ENCODE data around the gene ANKEF1.

ANKEF1 gene

DNA sequence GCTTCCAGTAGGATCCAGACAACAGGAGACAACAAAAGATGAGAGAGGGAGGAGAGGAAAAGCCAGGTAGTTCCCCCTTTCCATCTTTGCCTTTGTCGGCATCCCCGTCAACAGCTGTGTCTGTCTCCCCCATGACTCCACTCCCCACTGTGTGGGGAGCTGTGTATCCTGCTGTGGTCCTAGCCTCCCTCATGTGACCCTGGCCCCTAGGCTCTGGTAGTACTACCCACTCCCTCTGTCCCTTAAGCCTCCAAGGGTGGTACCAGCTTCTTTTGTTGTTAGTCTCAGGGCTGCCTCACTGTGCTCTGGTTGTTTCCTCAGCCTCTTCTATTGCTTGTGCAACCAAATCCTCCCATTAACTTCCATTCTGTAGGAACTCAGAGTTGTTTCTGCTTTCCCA, 28.7 kb downstream of the ANKEF1 start:
- no peak overlapping the region for H3K4me3 ChIP-seq (ENCODE audit: low read depth, low read length, poor library complexity, severe bottlenecking)
- no peaks in the 10 kb centered on the region for H3K36me3 ChIP-seq (ENCODE audit: insufficient read depth, low read length)
- H3F3A ChIP-seq (ENCODE audit: insufficient read depth, low read length), result no peaks in the 10 kb centered on the region
- H3K4me1 ChIP-seq (ENCODE audit: insufficient read depth, low read length, severe bottlenecking), result peaks cover 4% of the 10 kb centered on the region
- no peaks in the 10 kb centered on the region for H3K27me3 ChIP-seq (ENCODE audit: insufficient read depth, low read length)
- TF ChIP-seq EZH2 (IDR thresholded peaks at IDR 0.05; ENCODE audit: borderline replicate concordance, low read length), result no peak
- TF ChIP-seq, protein P1, sequence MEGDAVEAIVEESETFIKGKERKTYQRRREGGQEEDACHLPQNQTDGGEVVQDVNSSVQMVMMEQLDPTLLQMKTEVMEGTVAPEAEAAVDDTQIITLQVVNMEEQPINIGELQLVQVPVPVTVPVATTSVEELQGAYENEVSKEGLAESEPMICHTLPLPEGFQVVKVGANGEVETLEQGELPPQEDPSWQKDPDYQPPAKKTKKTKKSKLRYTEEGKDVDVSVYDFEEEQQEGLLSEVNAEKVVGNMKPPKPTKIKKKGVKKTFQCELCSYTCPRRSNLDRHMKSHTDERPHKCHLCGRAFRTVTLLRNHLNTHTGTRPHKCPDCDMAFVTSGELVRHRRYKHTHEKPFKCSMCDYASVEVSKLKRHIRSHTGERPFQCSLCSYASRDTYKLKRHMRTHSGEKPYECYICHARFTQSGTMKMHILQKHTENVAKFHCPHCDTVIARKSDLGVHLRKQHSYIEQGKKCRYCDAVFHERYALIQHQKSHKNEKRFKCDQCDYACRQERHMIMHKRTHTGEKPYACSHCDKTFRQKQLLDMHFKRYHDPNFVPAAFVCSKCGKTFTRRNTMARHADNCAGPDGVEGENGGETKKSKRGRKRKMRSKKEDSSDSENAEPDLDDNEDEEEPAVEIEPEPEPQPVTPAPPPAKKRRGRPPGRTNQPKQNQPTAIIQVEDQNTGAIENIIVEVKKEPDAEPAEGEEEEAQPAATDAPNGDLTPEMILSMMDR (IDR thresholded peaks at IDR 0.05; ENCODE audit: low read length), result no peak
- no peaks in the 10 kb centered on the region for H3K79me2 ChIP-seq (ENCODE audit: insufficient read depth, low read length)
- H3K4me2 ChIP-seq (ENCODE audit: low read length), result no peak overlapping the region
- no peak overlapping the region for H2AFZ ChIP-seq (ENCODE audit: low read length)
- H3K9ac ChIP-seq (ENCODE audit: low read length), result no peak overlapping the region
- no peaks in the 10 kb centered on the region for H3K9me2 ChIP-seq (ENCODE audit: low read depth, low read length)
- H4K20me1 ChIP-seq (ENCODE audit: insufficient read depth, low read length), result no peaks in the 10 kb centered on the region
- no peak overlapping the region for H3K27ac ChIP-seq (ENCODE audit: low read depth, low read length, poor library complexity, severe bottlenecking)
- no peaks in the 10 kb centered on the region for H3K9me3 ChIP-seq (ENCODE audit: low read length)

DNA sequence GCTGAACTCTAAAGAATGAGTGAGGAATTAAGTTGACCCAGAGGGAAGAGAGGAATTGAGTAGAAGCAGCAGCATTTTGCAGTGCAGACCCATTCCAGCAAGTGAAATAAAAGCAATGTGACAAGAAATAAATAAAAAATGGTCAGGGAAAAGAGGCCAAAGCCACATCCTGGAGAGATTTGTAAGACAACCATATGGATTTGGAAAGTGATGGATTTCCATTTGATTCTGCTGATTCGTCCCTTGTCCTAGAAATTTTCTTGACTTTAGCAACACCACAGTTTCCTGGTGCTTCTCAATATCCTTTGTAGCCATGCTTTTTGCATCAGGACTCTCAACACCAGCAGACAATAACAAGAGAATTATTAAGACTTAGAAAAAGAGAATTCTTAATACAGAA, 29.8 kb downstream of the ANKEF1 start:
- H3K9me2 ChIP-seq (ENCODE audit: low read depth, low read length), result no peaks in the 10 kb centered on the region
- H3K4me2 ChIP-seq (ENCODE audit: low read length), result no peak overlapping the region
- no peaks in the 10 kb centered on the region for H3K36me3 ChIP-seq (ENCODE audit: insufficient read depth, low read length)
- no peak overlapping the region for H3K27ac ChIP-seq (ENCODE audit: low read depth, low read length, poor library complexity, severe bottlenecking)
- no peaks in the 10 kb centered on the region for H3K79me2 ChIP-seq (ENCODE audit: insufficient read depth, low read length)
- H3K9me3 ChIP-seq (ENCODE audit: low read length), result no peaks in the 10 kb centered on the region
- no peaks in the 10 kb centered on the region for H3K27me3 ChIP-seq (ENCODE audit: insufficient read depth, low read length)
- TF ChIP-seq, protein P1 (IDR thresholded peaks at IDR 0.05; ENCODE audit: low read length), result no peak
- TF ChIP-seq EZH2 (IDR thresholded peaks at IDR 0.05; ENCODE audit: borderline replicate concordance, low read length), result no peak
- peaks cover 4% of the 10 kb centered on the region for H3K4me1 ChIP-seq (ENCODE audit: insufficient read depth, low read length, severe bottlenecking)
- no peaks in the 10 kb centered on the region for H3F3A ChIP-seq (ENCODE audit: insufficient read depth, low read length)
- no peak overlapping the region for H3K9ac ChIP-seq (ENCODE audit: low read length)
- no peak overlapping the region for H3K4me3 ChIP-seq (ENCODE audit: low read depth, low read length, poor library complexity, severe bottlenecking)
- no peak overlapping the region for H2AFZ ChIP-seq (ENCODE audit: low read length)
- no peaks in the 10 kb centered on the region for H4K20me1 ChIP-seq (ENCODE audit: insufficient read depth, low read length)

DNA sequence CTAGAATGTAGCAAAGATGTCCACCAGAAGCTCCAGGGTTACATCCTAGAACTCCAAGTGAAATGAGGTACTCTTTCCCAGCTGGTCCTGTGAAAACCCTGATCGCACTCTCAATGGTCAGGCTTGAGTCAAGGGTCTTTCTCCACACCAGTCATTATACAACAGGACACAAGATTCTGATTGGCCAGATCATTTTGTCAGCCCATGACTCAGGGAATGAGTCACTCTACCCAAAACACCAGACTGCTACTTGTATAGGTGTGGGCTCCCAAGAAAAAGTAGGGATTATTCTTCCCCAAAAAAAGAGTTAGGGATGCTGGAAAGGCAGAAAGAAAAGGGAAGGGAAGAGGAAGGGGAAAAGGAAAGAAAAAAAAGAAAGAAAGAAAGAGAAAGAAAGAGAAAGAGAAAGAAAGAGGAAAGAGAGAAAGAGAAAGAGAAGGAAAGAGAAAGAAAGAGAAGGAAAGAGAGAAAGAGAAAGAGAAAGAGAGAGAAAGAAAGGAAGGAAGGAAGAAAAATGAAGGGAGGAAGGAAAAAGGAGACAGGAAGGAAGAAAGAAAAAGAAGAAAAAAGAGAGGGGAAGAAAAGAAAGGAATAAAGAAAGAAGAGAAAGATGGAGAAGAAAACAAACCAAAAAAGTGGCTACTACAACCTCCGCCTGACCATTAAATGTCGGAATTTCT, 30.5 kb downstream of the ANKEF1 start:
- no peak overlapping the region for H3K27ac ChIP-seq (ENCODE audit: low read depth, low read length, poor library complexity, severe bottlenecking)
- no peak overlapping the region for H2AFZ ChIP-seq (ENCODE audit: low read length)
- H3F3A ChIP-seq (ENCODE audit: insufficient read depth, low read length), result no peaks in the 10 kb centered on the region
- no peaks in the 10 kb centered on the region for H3K79me2 ChIP-seq (ENCODE audit: insufficient read depth, low read length)
- no peaks in the 10 kb centered on the region for H3K27me3 ChIP-seq (ENCODE audit: insufficient read depth, low read length)
- H3K9me3 ChIP-seq (ENCODE audit: low read length), result no peaks in the 10 kb centered on the region
- H3K9ac ChIP-seq (ENCODE audit: low read length), result no peak overlapping the region
- TF ChIP-seq EZH2 (IDR thresholded peaks at IDR 0.05; ENCODE audit: borderline replicate concordance, low read length), result no peak
- TF ChIP-seq, protein P1 (IDR thresholded peaks at IDR 0.05; ENCODE audit: low read length), result no peak
- no peaks in the 10 kb centered on the region for H3K9me2 ChIP-seq (ENCODE audit: low read depth, low read length)
- H4K20me1 ChIP-seq (ENCODE audit: insufficient read depth, low read length), result no peaks in the 10 kb centered on the region
- no peak overlapping the region for H3K4me2 ChIP-seq (ENCODE audit: low read length)
- H3K4me1 ChIP-seq (ENCODE audit: insufficient read depth, low read length, severe bottlenecking), result peaks cover 3% of the 10 kb centered on the region
- H3K36me3 ChIP-seq (ENCODE audit: insufficient read depth, low read length), result no peaks in the 10 kb centered on the region
- no peak overlapping the region for H3K4me3 ChIP-seq (ENCODE audit: low read depth, low read length, poor library complexity, severe bottlenecking)

Data from OCI-LY1 (cell line).